OCI-LY1 (cell line): ENCODE results near the gene FHIT.

ENCODE experiments used
- EZH2 ChIP-seq: fragments of 200-600 bp; sonication (generic), shearing (Covaris generic); IDR thresholded peaks from 2 replicates; pipeline ENCODE4 v1.8.0; 2017; ENCODE audit warnings: borderline replicate concordance, mixed run types, mild to moderate bottlenecking, antibody characterized with exemption, low read length, moderate library complexity, mixed read lengths
- TF ChIP-seq, protein P1 (sequence below): fragments of 200-600 bp; sonication (generic), shearing (Covaris generic); IDR thresholded peaks from 2 replicates; pipeline ENCODE4 v1.5.1; 2017; ENCODE audit warnings: mild to moderate bottlenecking, antibody characterized with exemption, low read length, moderate library complexity, mixed read lengths

DNA sequence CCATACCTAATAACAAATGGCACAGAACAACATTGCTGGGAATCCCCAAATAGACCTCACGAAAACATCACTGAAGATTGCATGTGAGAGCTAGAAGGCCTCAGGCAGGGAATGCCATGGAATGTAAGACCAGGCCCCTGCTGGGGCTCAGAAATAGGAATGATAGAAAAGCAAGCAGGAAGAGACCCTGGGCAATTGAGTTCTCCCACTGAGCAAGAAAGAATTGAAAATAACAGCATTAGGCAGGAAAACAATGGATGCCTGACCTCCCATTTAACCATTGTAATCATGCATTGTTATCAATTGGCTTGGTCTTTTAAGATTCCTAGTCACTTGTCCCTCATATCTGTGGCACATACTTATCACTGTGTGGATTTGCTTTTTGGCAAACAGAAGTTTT, 581.6 kb downstream of the FHIT start:
- TF ChIP-seq, protein P1, sequence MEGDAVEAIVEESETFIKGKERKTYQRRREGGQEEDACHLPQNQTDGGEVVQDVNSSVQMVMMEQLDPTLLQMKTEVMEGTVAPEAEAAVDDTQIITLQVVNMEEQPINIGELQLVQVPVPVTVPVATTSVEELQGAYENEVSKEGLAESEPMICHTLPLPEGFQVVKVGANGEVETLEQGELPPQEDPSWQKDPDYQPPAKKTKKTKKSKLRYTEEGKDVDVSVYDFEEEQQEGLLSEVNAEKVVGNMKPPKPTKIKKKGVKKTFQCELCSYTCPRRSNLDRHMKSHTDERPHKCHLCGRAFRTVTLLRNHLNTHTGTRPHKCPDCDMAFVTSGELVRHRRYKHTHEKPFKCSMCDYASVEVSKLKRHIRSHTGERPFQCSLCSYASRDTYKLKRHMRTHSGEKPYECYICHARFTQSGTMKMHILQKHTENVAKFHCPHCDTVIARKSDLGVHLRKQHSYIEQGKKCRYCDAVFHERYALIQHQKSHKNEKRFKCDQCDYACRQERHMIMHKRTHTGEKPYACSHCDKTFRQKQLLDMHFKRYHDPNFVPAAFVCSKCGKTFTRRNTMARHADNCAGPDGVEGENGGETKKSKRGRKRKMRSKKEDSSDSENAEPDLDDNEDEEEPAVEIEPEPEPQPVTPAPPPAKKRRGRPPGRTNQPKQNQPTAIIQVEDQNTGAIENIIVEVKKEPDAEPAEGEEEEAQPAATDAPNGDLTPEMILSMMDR = no peak
- TF ChIP-seq EZH2 = no peak
